ENCODE measurements around the gene CASK. TPM values are rescaled to one million over a fixed set of nuclear protein-coding genes. Genes with fewer than 3 reads are reported as not detected.

The CASK gene
- total RNA-seq, 6 donors from 2014 or later, result 25.1 to 61.6 (median 35.3) TPM

- H3K27ac ChIP-seq, result no peak overlapping the region
- 66 to 89% methylated on average over 3 of the region's 3 CpGs for WGBS, 2 donors
These were observed 230.3 kb downstream of the CASK start for GRCh38 chrX:41693024-41693423.

GRCh38 chrX:41692162-41692749 is 231.1 kb downstream of the CASK start:
- Histone ChIP-seq H3K36me3 (no peaks in the 10 kb centered on the region), H3K4me3 (no peak overlapping the region), H3K27me3 (no peaks in the 10 kb centered on the region), H3K4me1 (peaks cover 0 to 3% (median 0%) of the 10 kb centered on the region in 4 donors), H3K27ac (no peak overlapping the region), H3K9me3 (no peaks in the 10 kb centered on the region)
- no peak for TF ChIP-seq EP300 (IDR thresholded peaks at IDR 0.05)
- ATAC-seq (ENCODE audit: low FRiP score in 2 of 2) (no peak), DNase-seq (no peak)
- WGBS, 2 donors, result 57 to 68% methylated on average over 1 of the region's 1 CpG

More at GRCh38 chrX:41693024-41693423, 230.3 kb downstream of the CASK start:
- Histone ChIP-seq H3K4me3 (no peak overlapping the region), H3K27me3 (no peaks in the 10 kb centered on the region), H3K4me1 (peaks cover 0 to 3% (median 0%) of the 10 kb centered on the region in 4 donors), H3K9me3 (no peaks in the 10 kb centered on the region), H3K36me3 (no peaks in the 10 kb centered on the region)
- no peak for DNase-seq
- no peak for ATAC-seq (ENCODE audit: low FRiP score in 2 of 2)
- TF ChIP-seq CTCF (IDR thresholded peaks at IDR 0.05) (no peak), EP300 (IDR thresholded peaks at IDR 0.05) (no peak), POLR2A (IDR thresholded peaks at IDR 0.05) (no peak), POLR2AphosphoS5 (IDR thresholded peaks at IDR 0.05) (no peak)

GRCh38 chrX:41689711-41690110 is 233.6 kb downstream of the CASK start:
- DNase-seq (no peak), ATAC-seq (ENCODE audit: low FRiP score in 2 of 2) (no peak)
- no peaks in the 10 kb centered on the region for H3K36me3 ChIP-seq
- 74 to 88% methylated on average over 3 of the region's 3 CpGs for WGBS, 2 donors
- H3K27me3 ChIP-seq, result no peaks in the 10 kb centered on the region
- no peak overlapping the region for H3K27ac ChIP-seq
- H3K4me1 ChIP-seq, result peaks cover 0 to 3% (median 0%) of the 10 kb centered on the region in 4 donors
- peak overlapping the region in 1 of 4 donors; percentile 20 for H3K4me3 ChIP-seq
- no peaks in the 10 kb centered on the region for H3K9me3 ChIP-seq
- TF ChIP-seq EP300 (IDR thresholded peaks at IDR 0.05) (no peak), POLR2A (IDR thresholded peaks at IDR 0.05) (no peak), POLR2AphosphoS5 (IDR thresholded peaks at IDR 0.05) (no peak), CTCF (IDR thresholded peaks at IDR 0.05) (no peak)

- ATAC-seq (ENCODE audit: low FRiP score in 2 of 2) (peak in 1 of 2 donors; percentile 65), DNase-seq (no peak)
- H3K9me3 ChIP-seq, result no peaks in the 10 kb centered on the region
- WGBS, 2 donors, result 56 to 64% methylated on average over 8 of the region's 8 CpGs
- no peak within 1 kb of the TSS for H3K27ac ChIP-seq
- no peaks in the 10 kb centered on the region for H3K36me3 ChIP-seq
- H3K4me1 ChIP-seq, result peaks cover 0 to 3% (median 0%) of the 10 kb centered on the region in 4 donors
- H3K27me3 ChIP-seq, result no peaks in the 10 kb centered on the region
- TF ChIP-seq EP300 (IDR thresholded peaks at IDR 0.05), result no peak
- TF ChIP-seq POLR2AphosphoS5 (IDR thresholded peaks at IDR 0.05), result no peak
- no peak for TF ChIP-seq CTCF (IDR thresholded peaks at IDR 0.05)
- peak in 1 of 4 donors; percentile 22 for TF ChIP-seq POLR2A (IDR thresholded peaks at IDR 0.05)
- peak within 1 kb of the TSS in 1 of 4 donors; percentile 20 for H3K4me3 ChIP-seq
These were observed 234.5 kb downstream of the CASK start, which contains the start of gene GPR34 for GRCh38 chrX:41688835-41689234. TSS of gene GPR34 (plus strand) at chrX:41688973. CDS start at chrX:41695634, 6,661 bp downstream.

- ATAC-seq (ENCODE audit: low FRiP score in 2 of 2), result no peak
- H3K36me3 ChIP-seq, result no peaks in the 10 kb centered on the region
- H3K4me3 ChIP-seq, result no peak overlapping the region
- H3K9me3 ChIP-seq, result no peaks in the 10 kb centered on the region
- no peak overlapping the region for H3K27ac ChIP-seq
- H3K27me3 ChIP-seq, result no peaks in the 10 kb centered on the region
- H3K4me1 ChIP-seq, result peaks cover 0 to 3% (median 0%) of the 10 kb centered on the region in 4 donors
- TF ChIP-seq POLR2AphosphoS5 (IDR thresholded peaks at IDR 0.05), result no peak
- no peak for TF ChIP-seq POLR2A (IDR thresholded peaks at IDR 0.05)
- no peak for TF ChIP-seq CTCF (IDR thresholded peaks at IDR 0.05)
- no peak for TF ChIP-seq EP300 (IDR thresholded peaks at IDR 0.05)
- 75 to 82% methylated on average over 2 of the region's 2 CpGs for WGBS, 2 donors
- no peak for DNase-seq
These were observed 235.2 kb downstream of the CASK start for GRCh38 chrX:41688156-41688555.

Data from upper lobe of left lung (tissue), 6 donors.